Measurements from ENCODE around the gene GRM1.

The GRM1 gene

DNA sequence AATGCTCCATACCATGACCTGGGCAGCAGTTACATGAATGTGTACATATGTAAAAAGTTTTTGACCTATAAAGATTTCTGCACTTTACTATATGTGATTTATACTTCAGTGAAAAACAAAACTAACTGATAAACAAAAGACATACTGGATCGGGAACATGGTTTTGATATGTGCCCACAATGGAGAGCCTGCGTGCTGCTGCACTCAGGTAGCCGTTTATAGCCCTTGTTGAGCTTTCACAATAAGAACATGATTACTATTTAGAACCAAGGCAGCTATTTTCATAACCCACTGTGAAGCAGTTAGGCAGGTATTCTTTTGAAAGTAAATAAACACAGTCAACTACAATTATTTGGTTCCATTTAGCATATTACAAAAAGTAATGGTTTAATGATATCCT lies 318.8 kb downstream of the GRM1 start:
- Histone ChIP-seq H2BK15ac (replicated peaks; ENCODE audit: low read depth) (no peak overlapping the region), H4K5ac (ENCODE audit: low read length) (no peak overlapping the region), H3K4ac (ENCODE audit: low read depth, low read length) (no peak overlapping the region), H3K27ac (ENCODE audit: low read depth, low read length) (no peak overlapping the region), H3K36me3 (ENCODE audit: control insufficient read depth, insufficient read depth, low read length) (no peaks in the 10 kb centered on the region), H3K79me2 (ENCODE audit: control insufficient read depth, insufficient read depth, low read length) (no peaks in the 10 kb centered on the region), H3K4me3 (ENCODE audit: low read length) (no peak overlapping the region), H3K4me1 (ENCODE audit: control insufficient read depth, low read depth, low read length) (no peaks in the 10 kb centered on the region), H3K9ac (ENCODE audit: low read length) (no peak overlapping the region), H2BK120ac (ENCODE audit: low read depth, low read length) (no peak overlapping the region), H3K18ac (ENCODE audit: low read length) (no peak overlapping the region), H3K23ac (ENCODE audit: low read length) (no peak overlapping the region), H3K79me1 (ENCODE audit: low read length) (no peaks in the 10 kb centered on the region), H2AK5ac (ENCODE audit: low read length) (no peak overlapping the region), H3K27me3 (ENCODE audit: insufficient read depth, low read length, poor library complexity) (no peaks in the 10 kb centered on the region), H3K4me2 (ENCODE audit: low read length) (no peak overlapping the region), H2BK5ac (ENCODE audit: low read length) (no peak overlapping the region), H3K56ac (ENCODE audit: low read length) (no peak overlapping the region), H4K8ac (ENCODE audit: low read depth, low read length) (no peak overlapping the region)
- no CpG with 5 or more reads among the region's 3 CpGs for WGBS (ENCODE audit: extremely low coverage, insufficient coverage, low lambda C conversion rate)
- no peak for DNase-seq

DNA sequence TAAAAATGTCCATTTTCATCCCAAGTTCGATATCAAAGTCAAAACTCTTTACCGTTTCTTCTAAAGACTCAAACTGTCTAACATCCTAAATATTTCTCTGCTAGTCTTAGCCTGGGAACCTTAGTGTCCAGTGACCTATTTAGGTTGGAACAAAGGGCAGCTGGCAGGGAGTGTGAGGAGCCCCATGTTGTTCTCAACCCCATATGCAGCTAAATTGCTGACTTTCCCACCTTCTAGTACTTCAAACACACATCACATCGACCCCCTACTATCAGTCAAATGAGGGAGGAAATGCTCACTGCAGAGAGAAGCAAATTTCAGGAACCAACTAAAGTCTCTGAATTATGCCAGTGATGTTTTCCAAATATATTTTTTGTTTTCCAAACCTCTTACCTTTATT lies 322.2 kb downstream of the GRM1 start:
- Histone ChIP-seq H4K8ac (ENCODE audit: low read depth, low read length) (no peak overlapping the region), H3K18ac (ENCODE audit: low read length) (peak overlapping the region; percentile 90), H3K4ac (ENCODE audit: low read depth, low read length) (peak overlapping the region; percentile 36), H3K4me3 (ENCODE audit: low read length) (no peak overlapping the region), H3K36me3 (ENCODE audit: control insufficient read depth, insufficient read depth, low read length) (no peaks in the 10 kb centered on the region), H3K79me1 (ENCODE audit: low read length) (no peaks in the 10 kb centered on the region), H3K27me3 (ENCODE audit: insufficient read depth, low read length, poor library complexity) (no peaks in the 10 kb centered on the region), H3K4me1 (ENCODE audit: control insufficient read depth, low read depth, low read length) (no peaks in the 10 kb centered on the region), H2AK5ac (ENCODE audit: low read length) (no peak overlapping the region), H2BK15ac (replicated peaks; ENCODE audit: low read depth) (no peak overlapping the region), H3K79me2 (ENCODE audit: control insufficient read depth, insufficient read depth, low read length) (no peaks in the 10 kb centered on the region), H3K27ac (ENCODE audit: low read depth, low read length) (no peak overlapping the region), H2BK120ac (ENCODE audit: low read depth, low read length) (no peak overlapping the region), H2BK5ac (ENCODE audit: low read length) (no peak overlapping the region), H3K9ac (ENCODE audit: low read length) (no peak overlapping the region), H3K4me2 (ENCODE audit: low read length) (no peak overlapping the region), H3K56ac (ENCODE audit: low read length) (no peak overlapping the region), H4K5ac (ENCODE audit: low read length) (no peak overlapping the region), H3K23ac (ENCODE audit: low read length) (no peak overlapping the region)
- DNase-seq = no peak
- WGBS (ENCODE audit: extremely low coverage, insufficient coverage, low lambda C conversion rate) = no CpG with 5 or more reads among the region's 3 CpGs

DNA sequence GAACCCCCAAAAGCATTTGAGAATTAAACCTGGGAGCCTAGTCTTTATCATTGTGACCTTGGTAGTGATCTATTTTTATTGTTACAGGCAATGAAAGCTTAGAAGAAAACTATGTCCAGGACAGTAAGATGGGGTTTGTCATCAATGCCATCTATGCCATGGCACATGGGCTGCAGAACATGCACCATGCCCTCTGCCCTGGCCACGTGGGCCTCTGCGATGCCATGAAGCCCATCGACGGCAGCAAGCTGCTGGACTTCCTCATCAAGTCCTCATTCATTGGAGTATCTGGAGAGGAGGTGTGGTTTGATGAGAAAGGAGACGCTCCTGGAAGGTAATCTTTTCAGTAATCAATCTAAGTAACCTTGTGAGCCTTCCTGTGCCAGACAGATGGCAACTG lies 323.3 kb downstream of the GRM1 start:
- Histone ChIP-seq H3K4me2 (ENCODE audit: low read length) (no peak overlapping the region), H2BK120ac (ENCODE audit: low read depth, low read length) (no peak overlapping the region), H3K79me2 (ENCODE audit: control insufficient read depth, insufficient read depth, low read length) (no peaks in the 10 kb centered on the region), H3K27ac (ENCODE audit: low read depth, low read length) (no peak overlapping the region), H3K4ac (ENCODE audit: low read depth, low read length) (no peak overlapping the region), H3K79me1 (ENCODE audit: low read length) (no peaks in the 10 kb centered on the region), H4K8ac (ENCODE audit: low read depth, low read length) (no peak overlapping the region), H3K4me1 (ENCODE audit: control insufficient read depth, low read depth, low read length) (no peaks in the 10 kb centered on the region), H3K18ac (ENCODE audit: low read length) (no peak overlapping the region), H4K5ac (ENCODE audit: low read length) (no peak overlapping the region), H3K4me3 (ENCODE audit: low read length) (no peak overlapping the region), H3K56ac (ENCODE audit: low read length) (no peak overlapping the region), H2AK5ac (ENCODE audit: low read length) (no peak overlapping the region), H3K36me3 (ENCODE audit: control insufficient read depth, insufficient read depth, low read length) (no peaks in the 10 kb centered on the region), H3K27me3 (ENCODE audit: insufficient read depth, low read length, poor library complexity) (no peaks in the 10 kb centered on the region), H2BK15ac (replicated peaks; ENCODE audit: low read depth) (no peak overlapping the region), H2BK5ac (ENCODE audit: low read length) (no peak overlapping the region), H3K23ac (ENCODE audit: low read length) (no peak overlapping the region), H3K9ac (ENCODE audit: low read length) (no peak overlapping the region)
- no peak for DNase-seq
- no CpG with 5 or more reads among the region's 5 CpGs for WGBS (ENCODE audit: extremely low coverage, insufficient coverage, low lambda C conversion rate)

DNA sequence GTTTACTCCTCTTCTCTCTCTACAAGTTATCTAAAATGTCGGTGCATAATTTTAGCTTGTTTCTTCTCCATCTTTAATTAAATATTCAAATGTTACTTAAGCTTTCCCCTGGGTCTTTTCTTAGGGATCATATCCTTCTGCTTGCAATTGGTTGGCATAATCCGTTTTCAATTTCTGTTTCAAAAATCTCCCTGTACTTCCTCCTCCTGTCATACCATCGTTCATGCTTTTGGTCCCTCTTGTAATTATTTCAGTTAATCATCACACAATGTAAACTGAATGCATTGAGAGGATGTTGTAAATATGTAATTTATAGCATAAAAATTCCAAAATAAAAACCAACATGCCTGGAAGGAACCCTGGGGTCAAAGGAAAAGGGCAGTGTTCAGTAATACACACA lies 325.6 kb downstream of the GRM1 start:
- no peak overlapping the region for H3K27ac ChIP-seq (ENCODE audit: low read depth, low read length)
- H2BK120ac ChIP-seq (ENCODE audit: low read depth, low read length) = no peak overlapping the region
- H4K8ac ChIP-seq (ENCODE audit: low read depth, low read length) = no peak overlapping the region
- no peaks in the 10 kb centered on the region for H3K36me3 ChIP-seq (ENCODE audit: control insufficient read depth, insufficient read depth, low read length)
- peak overlapping the region; percentile 83 for H2BK5ac ChIP-seq (ENCODE audit: low read length)
- DNase-seq = no peak
- no peak overlapping the region for H3K4me2 ChIP-seq (ENCODE audit: low read length)
- H3K18ac ChIP-seq (ENCODE audit: low read length) = no peak overlapping the region
- no peaks in the 10 kb centered on the region for H3K27me3 ChIP-seq (ENCODE audit: insufficient read depth, low read length, poor library complexity)
- H3K4me3 ChIP-seq (ENCODE audit: low read length) = no peak overlapping the region
- peaks cover 2% of the 10 kb centered on the region for H3K4me1 ChIP-seq (ENCODE audit: control insufficient read depth, low read depth, low read length)
- H3K56ac ChIP-seq (ENCODE audit: low read length) = no peak overlapping the region
- no peak overlapping the region for H3K9ac ChIP-seq (ENCODE audit: low read length)
- no peak overlapping the region for H2AK5ac ChIP-seq (ENCODE audit: low read length)
- WGBS (ENCODE audit: extremely low coverage, insufficient coverage, low lambda C conversion rate) = no CpG with 5 or more reads among the region's 3 CpGs
- no peak overlapping the region for H4K5ac ChIP-seq (ENCODE audit: low read length)
- H3K79me1 ChIP-seq (ENCODE audit: low read length) = no peaks in the 10 kb centered on the region
- no peak overlapping the region for H3K4ac ChIP-seq (ENCODE audit: low read depth, low read length)
- no peak overlapping the region for H2BK15ac ChIP-seq (replicated peaks; ENCODE audit: low read depth)
- no peak overlapping the region for H3K23ac ChIP-seq (ENCODE audit: low read length)
- H3K79me2 ChIP-seq (ENCODE audit: control insufficient read depth, insufficient read depth, low read length) = no peaks in the 10 kb centered on the region

GRCh38 chr6:146355521-146356100 lies 326.7 kb downstream of the GRM1 start:
- H3K9ac ChIP-seq (ENCODE audit: low read length) = no peak overlapping the region
- no peak overlapping the region for H4K5ac ChIP-seq (ENCODE audit: low read length)
- H3K56ac ChIP-seq (ENCODE audit: low read length) = no peak overlapping the region
- no peaks in the 10 kb centered on the region for H3K79me1 ChIP-seq (ENCODE audit: low read length)
- no peak overlapping the region for H4K8ac ChIP-seq (ENCODE audit: low read depth, low read length)
- H3K18ac ChIP-seq (ENCODE audit: low read length) = peak overlapping the region; percentile 91
- H2BK5ac ChIP-seq (ENCODE audit: low read length) = peak overlapping the region; percentile 37
- H3K4me2 ChIP-seq (ENCODE audit: low read length) = no peak overlapping the region
- H3K27me3 ChIP-seq (ENCODE audit: insufficient read depth, low read length, poor library complexity) = no peaks in the 10 kb centered on the region
- WGBS (ENCODE audit: extremely low coverage, insufficient coverage, low lambda C conversion rate) = no CpG with 5 or more reads among the region's 4 CpGs
- H3K4me1 ChIP-seq (ENCODE audit: control insufficient read depth, low read depth, low read length) = peaks cover 2% of the 10 kb centered on the region
- H3K27ac ChIP-seq (ENCODE audit: low read depth, low read length) = peak overlapping the region; percentile 68
- no peak overlapping the region for H3K4me3 ChIP-seq (ENCODE audit: low read length)
- no peaks in the 10 kb centered on the region for H3K79me2 ChIP-seq (ENCODE audit: control insufficient read depth, insufficient read depth, low read length)
- no peak overlapping the region for H3K4ac ChIP-seq (ENCODE audit: low read depth, low read length)
- no peaks in the 10 kb centered on the region for H3K36me3 ChIP-seq (ENCODE audit: control insufficient read depth, insufficient read depth, low read length)
- H2BK15ac ChIP-seq (replicated peaks; ENCODE audit: low read depth) = no peak overlapping the region
- H3K23ac ChIP-seq (ENCODE audit: low read length) = no peak overlapping the region
- peak; percentile 90 for DNase-seq
- no peak overlapping the region for H2BK120ac ChIP-seq (ENCODE audit: low read depth, low read length)
- no peak overlapping the region for H2AK5ac ChIP-seq (ENCODE audit: low read length)

Data from mesendoderm (in vitro differentiated cells).